HG02981 (cell line): ENCODE data around the gene DLL1.

Experiments
- ATAC-seq: cut with Tn5 transposase; IDR thresholded peaks from one replicate; pipeline ENCODE4 v1.9.1; 2021; ENCODE audit warnings: mild to moderate bottlenecking, moderate library complexity; ENCODE audit not compliant: unreplicated experiment

Gene DLL1

GRCh38 chr6:170253226-170253909 is 37.5 kb downstream of the DLL1 start:
- ATAC-seq = no peak

GRCh38 chr6:170251776-170252571 is 38.9 kb downstream of the DLL1 start:
- ATAC-seq = no peak

- ATAC-seq = no peak
Observed at GRCh38 chr6:170250981-170251775, 39.7 kb downstream of the DLL1 start.

GRCh38 chr6:170250455-170250854 is 40.4 kb downstream of the DLL1 start:
- no peak for ATAC-seq

GRCh38 chr6:170249817-170250216 is 41.1 kb downstream of the DLL1 start:
- no peak for ATAC-seq

GRCh38 chr6:170248861-170249600 is 41.8 kb downstream of the DLL1 start:
- ATAC-seq = no peak

GRCh38 chr6:170248111-170248805 is 42.6 kb downstream of the DLL1 start:
- no peak for ATAC-seq

- no peak for ATAC-seq
Observed at GRCh38 chr6:170247178-170247701, 43.6 kb downstream of the DLL1 start.

GRCh38 chr6:170245475-170245992 is 45.3 kb downstream of the DLL1 start:
- no peak for ATAC-seq

- ATAC-seq = no peak
Observed at GRCh38 chr6:170244721-170245474, 46.0 kb downstream of the DLL1 start.

GRCh38 chr6:170243791-170244291 is 47.0 kb downstream of the DLL1 start:
- ATAC-seq = no peak

GRCh38 chr6:170243386-170243785 is 47.5 kb downstream of the DLL1 start:
- ATAC-seq = no peak

GRCh38 chr6:170238741-170239565 is 51.9 kb downstream of the DLL1 start:
- ATAC-seq = no peak

- no peak for ATAC-seq
Observed at GRCh38 chr6:170237999-170238740, 52.7 kb downstream of the DLL1 start.

GRCh38 chr6:170236131-170236836 is 54.6 kb downstream of the DLL1 start:
- no peak for ATAC-seq

- ATAC-seq = no peak
Observed at GRCh38 chr6:170235391-170236125, 55.3 kb downstream of the DLL1 start.
